ENCODE data around the gene TTC23. TPM values are rescaled to one million over a fixed set of nuclear protein-coding genes. Genes with fewer than 3 reads are reported as not detected.

The TTC23 gene
- total and polyA plus RNA-seq, 2 donors (not counting 3 experiments of a cell fraction or from before 2014, with no cell fraction given): 4.1 to 27.3 TPM

GRCh38 chr15:99226802-99227201, 22.6 kb downstream of the TTC23 start:
- no peak for FAIRE-seq

More at GRCh38 chr15:99226802-99227201, 22.6 kb downstream of the TTC23 start:
- Histone ChIP-seq H3K4me2 (ENCODE audit: insufficient read depth, low read length) (no peak overlapping the region), H3K9me3 (replicated peaks; ENCODE audit: control insufficient read depth, insufficient read depth, low read length) (no peaks in the 10 kb centered on the region), H3K9ac (replicated peaks; ENCODE audit: extremely low read depth, insufficient read depth, low read length) (no peak overlapping the region), H2AFZ (ENCODE audit: low read depth, low read length) (no peak overlapping the region), H3K36me3 (ENCODE audit: control insufficient read depth in 2 of 2, extremely low read depth in 1 of 2, insufficient read depth in 2 of 2, low read length in 2 of 2) (peaks cover 0 to 8% of the 10 kb centered on the region in 2 experiments), H3K4me1 (ENCODE audit: control insufficient read depth, extremely low read depth, insufficient read depth, low read length) (no peaks in the 10 kb centered on the region), H4K20me1 (replicated peaks; ENCODE audit: control insufficient read depth, extremely low read depth, insufficient read depth, low read length) (no peaks in the 10 kb centered on the region), H3K4me3 (replicated peaks in 1 of 3; ENCODE audit: insufficient read depth in 1 of 3, low read depth in 1 of 3, low read length in 3 of 3) (no peak overlapping the region), H3K27me3 (ENCODE audit: control insufficient read depth in 2 of 2, insufficient read depth in 2 of 2, low read length in 2 of 2) (no peaks in the 10 kb centered on the region), H3K9me1 (replicated peaks; ENCODE audit: control insufficient read depth, extremely low read depth, insufficient read depth, low read length) (no peaks in the 10 kb centered on the region), H3K27ac (ENCODE audit: insufficient read depth, low read depth, low read length) (no peak overlapping the region), H3K79me2 (ENCODE audit: control insufficient read depth, insufficient read depth, low read length) (no peaks in the 10 kb centered on the region)
- dilution Hi-C loops (cut with MboI; ENCODE audit: extremely low pct_ligation_motif_present, low sequenced_read_pairs) (no loop called here), intact Hi-C loops (cut with micrococcal nuclease) (no loop called here)
- ChIA-PET POLR2A (no interaction called here), CTCF (interaction anchor here (1.0 kb wide), 1 partner anchor 126 kb away, joined by 3 read pairs; no protein-coding TSS in a partner anchor)
- TF ChIP-seq CTCF (IDR thresholded peaks at IDR 0.05; ENCODE audit: extremely low read depth in 1 of 2, insufficient read depth in 1 of 2, low read depth in 1 of 2, low read length in 2 of 2): no peak
- TF ChIP-seq POLR2AphosphoS5 (IDR thresholded peaks at IDR 0.05; ENCODE audit: insufficient read depth, low read depth, low read length): no peak
- TF ChIP-seq MYC (IDR thresholded peaks at IDR 0.05; ENCODE audit: low read depth, low read length): no peak
- no peak for TF ChIP-seq FOS (IDR thresholded peaks at IDR 0.05; ENCODE audit: borderline replicate concordance, insufficient read depth, low read length)
- no peak for TF ChIP-seq GATA2 (IDR thresholded peaks at IDR 0.05; ENCODE audit: insufficient read depth, insufficient read length, low read depth, low read length)
- TF ChIP-seq POLR2A (IDR thresholded peaks at IDR 0.05; ENCODE audit: low read depth, low read length): no peak
- TF ChIP-seq, protein P1, sequence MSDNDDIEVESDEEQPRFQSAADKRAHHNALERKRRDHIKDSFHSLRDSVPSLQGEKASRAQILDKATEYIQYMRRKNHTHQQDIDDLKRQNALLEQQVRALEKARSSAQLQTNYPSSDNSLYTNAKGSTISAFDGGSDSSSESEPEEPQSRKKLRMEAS (IDR thresholded peaks at IDR 0.05; ENCODE audit: insufficient read depth, insufficient read length): no peak
- TF ChIP-seq JUN (IDR thresholded peaks at IDR 0.05; ENCODE audit: borderline replicate concordance, insufficient read depth, insufficient read length, low read depth): no peak
- no peak for TF ChIP-seq EZH2 (IDR thresholded peaks at IDR 0.05; ENCODE audit: borderline replicate concordance, low read depth, low read length, severe bottlenecking)
- no TSS peak for BruUV-seq (replicated peaks)
- DNase-seq (ENCODE audit: low read depth, low spot score): no peak

All from endothelial cell of umbilical vein (primary cell).